ENCODE measurements around the gene DNM3.

The DNM3 gene

DNA sequence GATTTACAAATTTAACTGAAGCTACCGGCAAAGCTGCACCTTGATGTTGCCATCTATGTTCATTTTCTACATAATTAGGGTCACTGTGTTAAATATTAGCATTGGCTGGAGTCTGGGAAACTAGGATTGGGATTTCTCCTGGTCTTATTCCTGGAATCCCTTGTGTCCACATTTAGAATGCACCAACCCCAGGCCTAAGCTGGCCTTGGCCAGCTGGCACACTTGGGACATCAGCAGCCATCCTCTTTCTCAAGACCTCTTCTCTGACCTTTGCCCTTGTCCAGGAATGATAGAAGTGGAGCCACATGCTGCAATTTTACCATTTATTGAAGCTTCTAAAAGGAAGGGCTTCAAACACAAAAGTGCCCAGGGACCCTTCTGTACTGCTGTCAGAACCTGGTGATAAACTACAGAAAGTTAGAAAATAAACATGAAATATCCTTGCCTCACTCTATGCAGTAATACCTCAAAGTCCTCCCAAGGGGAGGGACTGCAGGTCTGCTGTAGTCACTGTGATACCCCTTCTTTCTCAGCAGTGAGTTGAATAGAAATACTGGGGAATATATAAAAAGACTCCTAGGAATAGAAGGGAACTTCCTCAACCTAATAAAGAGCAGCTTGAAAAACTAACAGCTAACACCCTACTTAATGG is 616.3 kb downstream of the DNM3 start:
- DNase-seq (ENCODE audit: low read depth), result no peak

DNA sequence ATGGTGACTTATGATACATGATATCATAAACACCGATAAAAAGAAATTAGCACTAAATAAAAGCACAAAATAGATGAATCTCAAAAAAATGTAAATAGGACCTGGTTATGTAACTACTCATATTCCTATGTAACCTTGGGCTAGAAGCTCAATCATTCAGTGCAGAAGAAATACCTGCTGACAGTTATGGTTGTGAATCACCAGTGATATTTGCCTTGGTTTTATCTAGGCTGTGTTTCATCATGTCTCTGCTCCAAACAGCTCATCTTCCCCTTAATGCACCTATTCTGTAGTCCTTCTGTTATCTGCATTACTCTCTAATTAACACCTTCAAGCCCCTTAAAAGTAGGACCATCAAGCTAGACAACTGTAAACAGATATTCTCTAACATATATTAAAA is 618.9 kb downstream of the DNM3 start:
- no peak for DNase-seq (ENCODE audit: low read depth)

DNA sequence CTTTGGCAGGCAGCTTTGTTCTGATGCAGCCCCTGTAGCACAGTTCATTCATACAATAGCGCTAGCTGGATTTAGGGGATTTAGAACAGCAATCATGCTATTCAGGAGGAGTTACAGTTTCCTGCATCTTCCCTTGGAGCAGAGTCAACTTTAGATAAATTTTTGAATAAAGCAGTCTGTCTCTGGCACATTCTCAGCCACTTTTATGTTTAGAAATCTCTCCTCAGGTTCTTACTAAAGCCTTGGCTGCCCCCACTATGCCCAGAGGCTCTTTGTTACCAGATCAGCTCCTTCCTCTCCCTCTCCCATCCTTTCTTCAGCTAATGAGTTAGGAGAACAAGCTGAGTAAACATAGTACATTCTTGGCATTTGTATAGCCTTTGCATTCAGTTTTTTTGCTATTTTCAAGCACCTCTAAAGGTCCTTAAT is 619.6 kb downstream of the DNM3 start:
- no peak for DNase-seq (ENCODE audit: low read depth)

Measured in activated T-helper 9 cell treated with anti-CD3 and anti-CD28 coated beads, Interleukin-2, amount 50 U/mL, for 16 hours (primary cell).